ENCODE data around the gene DIDO1.
A peak's percentile ranks its signal among the peaks of the same experiment; 100 is the strongest.

DIDO1 gene

GRCh38 chr20:62838128-62838891 is 88.0 kb downstream of the DIDO1 start:
- Histone ChIP-seq H3K27ac (ENCODE audit: low read length) (peak overlapping the region; percentile 71), H4K20me1 (ENCODE audit: insufficient read depth, low read length) (no peaks in the 10 kb centered on the region), H3K9ac (ENCODE audit: low read length) (peak overlapping the region; percentile 9), H3K27me3 (ENCODE audit: low read depth, low read length) (no peaks in the 10 kb centered on the region), H3K9me3 (ENCODE audit: insufficient read depth, low read length) (no peaks in the 10 kb centered on the region), H3K36me3 (replicated peaks; ENCODE audit: low read depth, low read length) (peaks cover 32% of the 10 kb centered on the region), H3K4me3 (ENCODE audit: low read length) (peak overlapping the region; percentile 12), H3K4me1 (ENCODE audit: low read length) (peaks cover 33% of the 10 kb centered on the region), H3K4me2 (ENCODE audit: low read length) (peak overlapping the region; percentile 51), H3K79me2 (ENCODE audit: low read length) (no peaks in the 10 kb centered on the region), H2AFZ (ENCODE audit: low read depth, low read length) (no peak overlapping the region)
- TF ChIP-seq, protein P1, sequence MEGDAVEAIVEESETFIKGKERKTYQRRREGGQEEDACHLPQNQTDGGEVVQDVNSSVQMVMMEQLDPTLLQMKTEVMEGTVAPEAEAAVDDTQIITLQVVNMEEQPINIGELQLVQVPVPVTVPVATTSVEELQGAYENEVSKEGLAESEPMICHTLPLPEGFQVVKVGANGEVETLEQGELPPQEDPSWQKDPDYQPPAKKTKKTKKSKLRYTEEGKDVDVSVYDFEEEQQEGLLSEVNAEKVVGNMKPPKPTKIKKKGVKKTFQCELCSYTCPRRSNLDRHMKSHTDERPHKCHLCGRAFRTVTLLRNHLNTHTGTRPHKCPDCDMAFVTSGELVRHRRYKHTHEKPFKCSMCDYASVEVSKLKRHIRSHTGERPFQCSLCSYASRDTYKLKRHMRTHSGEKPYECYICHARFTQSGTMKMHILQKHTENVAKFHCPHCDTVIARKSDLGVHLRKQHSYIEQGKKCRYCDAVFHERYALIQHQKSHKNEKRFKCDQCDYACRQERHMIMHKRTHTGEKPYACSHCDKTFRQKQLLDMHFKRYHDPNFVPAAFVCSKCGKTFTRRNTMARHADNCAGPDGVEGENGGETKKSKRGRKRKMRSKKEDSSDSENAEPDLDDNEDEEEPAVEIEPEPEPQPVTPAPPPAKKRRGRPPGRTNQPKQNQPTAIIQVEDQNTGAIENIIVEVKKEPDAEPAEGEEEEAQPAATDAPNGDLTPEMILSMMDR (IDR thresholded peaks at IDR 0.05; ENCODE audit: low read depth, low read length), result no peak

DNA sequence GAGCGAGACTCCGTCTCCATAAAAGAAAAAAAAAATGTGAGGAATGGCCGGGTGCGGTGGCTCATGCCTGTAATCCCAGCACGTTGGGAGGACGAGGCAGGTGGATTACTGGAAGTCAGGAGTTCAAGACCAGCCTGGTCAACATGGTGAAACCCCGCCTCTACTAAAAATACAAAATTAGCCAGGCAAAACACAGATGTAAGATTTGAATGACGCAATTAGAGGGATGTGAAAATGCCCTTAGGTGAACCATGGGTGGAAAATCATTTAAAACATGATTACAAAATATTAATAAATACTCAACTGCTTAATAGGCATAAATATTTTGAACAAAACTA is 88.5 kb downstream of the DIDO1 start:
- Histone ChIP-seq H4K20me1 (ENCODE audit: insufficient read depth, low read length) (no peaks in the 10 kb centered on the region), H3K27me3 (ENCODE audit: low read depth, low read length) (no peaks in the 10 kb centered on the region), H3K79me2 (ENCODE audit: low read length) (no peaks in the 10 kb centered on the region), H3K27ac (ENCODE audit: low read length) (peak overlapping the region; percentile 71), H3K4me3 (ENCODE audit: low read length) (peak overlapping the region; percentile 12), H3K4me2 (ENCODE audit: low read length) (peak overlapping the region; percentile 51), H2AFZ (ENCODE audit: low read depth, low read length) (no peak overlapping the region), H3K4me1 (ENCODE audit: low read length) (peaks cover 38% of the 10 kb centered on the region), H3K36me3 (replicated peaks; ENCODE audit: low read depth, low read length) (peaks cover 32% of the 10 kb centered on the region), H3K9me3 (ENCODE audit: insufficient read depth, low read length) (no peaks in the 10 kb centered on the region), H3K9ac (ENCODE audit: low read length) (peak overlapping the region; percentile 9; the same call in 1 of the 2 replicates)
- TF ChIP-seq EZH2phosphoT487 (IDR thresholded peaks at IDR 0.05; ENCODE audit: low read depth), result no peak
- TF ChIP-seq, protein P1 (IDR thresholded peaks at IDR 0.05; ENCODE audit: low read depth, low read length), result no peak

DNA sequence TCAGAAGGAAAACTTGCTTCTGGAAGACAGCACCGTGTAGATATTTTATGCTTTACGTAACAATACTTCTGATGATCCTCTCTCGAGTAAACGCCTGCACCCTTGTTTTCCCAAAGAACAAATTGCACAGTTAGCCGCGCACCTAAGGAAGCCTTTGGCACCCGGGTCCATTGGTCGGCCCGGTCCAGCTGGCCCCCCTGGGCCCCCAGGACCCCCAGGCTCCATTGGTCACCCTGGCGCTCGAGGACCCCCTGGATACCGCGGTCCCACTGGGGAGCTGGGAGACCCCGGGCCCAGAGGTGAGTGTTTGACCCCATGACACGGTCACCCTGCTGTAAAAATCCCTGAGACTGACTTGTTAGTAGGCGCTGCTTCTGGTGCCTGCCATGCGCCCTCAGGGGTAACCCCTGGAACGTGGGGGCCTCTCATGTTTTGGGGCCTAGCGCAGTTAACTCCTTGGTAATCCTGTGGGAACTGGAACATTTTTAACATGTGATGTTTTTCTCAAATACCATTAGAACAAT is 89.3 kb downstream of the DIDO1 start:
- Histone ChIP-seq H3K9me3 (ENCODE audit: insufficient read depth, low read length) (no peaks in the 10 kb centered on the region), H2AFZ (ENCODE audit: low read depth, low read length) (no peak overlapping the region), H3K27me3 (ENCODE audit: low read depth, low read length) (no peaks in the 10 kb centered on the region), H3K4me1 (ENCODE audit: low read length) (peaks cover 45% of the 10 kb centered on the region), H3K79me2 (ENCODE audit: low read length) (no peaks in the 10 kb centered on the region), H3K27ac (ENCODE audit: low read length) (peak overlapping the region; percentile 71), H3K4me3 (ENCODE audit: low read length) (no peak overlapping the region), H3K9ac (ENCODE audit: low read length) (no peak overlapping the region), H4K20me1 (ENCODE audit: insufficient read depth, low read length) (no peaks in the 10 kb centered on the region), H3K4me2 (ENCODE audit: low read length) (peak overlapping the region; percentile 51; the same call in 1 of the 2 replicates), H3K36me3 (replicated peaks; ENCODE audit: low read depth, low read length) (peaks cover 32% of the 10 kb centered on the region)
- TF ChIP-seq, protein P1 (IDR thresholded peaks at IDR 0.05; ENCODE audit: low read depth, low read length), result no peak
- no peak for TF ChIP-seq EZH2phosphoT487 (IDR thresholded peaks at IDR 0.05; ENCODE audit: low read depth)

DNA sequence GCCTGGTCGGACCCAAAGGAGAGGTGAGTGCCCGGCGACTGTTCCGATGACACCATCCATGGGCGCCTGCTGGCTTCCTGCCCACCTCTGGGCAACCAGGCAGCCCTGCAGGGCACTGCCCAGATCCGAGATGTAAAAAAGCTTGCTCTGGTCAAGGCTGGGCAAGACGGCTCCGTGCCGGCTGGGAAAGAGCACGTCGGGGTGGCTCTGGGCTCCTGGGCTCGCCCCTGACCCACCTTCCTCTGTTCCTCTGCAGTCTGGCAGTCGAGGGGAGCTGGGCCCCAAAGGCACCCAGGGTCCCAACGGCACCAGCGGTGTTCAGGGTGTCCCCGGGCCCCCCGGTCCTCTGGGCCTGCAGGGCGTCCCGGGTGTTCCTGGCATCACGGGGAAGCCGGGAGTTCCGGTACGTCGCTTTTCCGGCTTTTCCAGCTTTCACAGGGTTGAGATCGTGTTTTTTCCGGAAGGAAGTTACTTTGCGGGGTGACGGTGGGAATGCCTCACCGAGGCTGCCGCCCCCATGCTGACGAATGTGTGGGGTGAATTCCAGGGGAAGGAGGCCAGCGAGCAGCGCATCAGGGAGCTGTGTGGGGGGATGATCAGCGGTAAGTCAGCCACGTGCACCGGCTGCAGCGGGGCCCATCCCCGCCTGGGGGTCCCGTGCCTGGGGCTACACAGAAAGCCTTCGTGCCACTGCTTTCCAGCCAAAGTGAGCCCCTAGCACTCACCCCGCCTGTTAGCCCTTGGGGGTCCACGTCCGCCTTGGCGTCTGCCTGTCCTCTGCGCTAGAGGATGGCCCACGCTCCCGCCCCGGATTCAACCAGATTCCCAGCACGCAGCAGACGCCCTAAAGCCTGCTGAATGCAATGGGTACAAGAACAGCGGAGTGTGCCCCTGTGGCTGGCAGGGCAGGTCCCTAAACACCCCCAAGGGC is 90.1 kb downstream of the DIDO1 start:
- Histone ChIP-seq H3K27me3 (ENCODE audit: low read depth, low read length) (no peaks in the 10 kb centered on the region), H2AFZ (ENCODE audit: low read depth, low read length) (no peak overlapping the region), H3K9me3 (ENCODE audit: insufficient read depth, low read length) (no peaks in the 10 kb centered on the region), H4K20me1 (ENCODE audit: insufficient read depth, low read length) (no peaks in the 10 kb centered on the region), H3K4me3 (ENCODE audit: low read length) (no peak overlapping the region), H3K27ac (ENCODE audit: low read length) (no peak overlapping the region), H3K36me3 (replicated peaks; ENCODE audit: low read depth, low read length) (peaks cover 30% of the 10 kb centered on the region), H3K4me2 (ENCODE audit: low read length) (no peak overlapping the region), H3K9ac (ENCODE audit: low read length) (no peak overlapping the region), H3K4me1 (ENCODE audit: low read length) (peaks cover 53% of the 10 kb centered on the region), H3K79me2 (ENCODE audit: low read length) (no peaks in the 10 kb centered on the region)
- TF ChIP-seq EZH2phosphoT487 (IDR thresholded peaks at IDR 0.05; ENCODE audit: low read depth), result no peak
- TF ChIP-seq, protein P1 (IDR thresholded peaks at IDR 0.05; ENCODE audit: low read depth, low read length), result no peak
